CD8-positive, alpha-beta memory T cell (primary cell): ENCODE data around the gene PRPF40A. TPM values are rescaled to one million over a fixed set of nuclear protein-coding genes. Genes with fewer than 3 reads are reported as not detected.

Experiments
- CTCF ChIA-PET: fragments of 350-600 bp; sonication (Branson Sonifier 250); formaldehyde crosslinking; loops from one replicate; lab custom pipeline; 2021; ENCODE audit warnings: antibody characterized with exemption; lab: Charles Lee
- POLR2A ChIA-PET: fragments of 350-600 bp; sonication (Branson Sonifier 250); formaldehyde crosslinking; loops from one replicate; lab custom pipeline; 2021; ENCODE audit warnings: antibody characterized with exemption; lab: Charles Lee
- DNase-seq, 5 donors: peaks; one replicate each; pipeline versions ENCODE4 v3.0.0 to v3.0.0-alpha.2; 2020 to 2022; ENCODE audit warnings: mixed read lengths in 1 of 5
- H3K27ac ChIP-seq: one replicate; pipeline ENCODE4 v1.7.0; 2013; ENCODE audit warnings: low read depth, mild to moderate bottlenecking, low read length, moderate library complexity
- H3K27me3 ChIP-seq: 2 replicates; pipeline ENCODE4 v1.7.0; 2013; ENCODE audit warnings: low read length, mild to moderate bottlenecking; ENCODE audit not compliant: insufficient read depth, poor library complexity, severe bottlenecking
- H3K36me3 ChIP-seq: 2 replicates; pipeline ENCODE4 v1.7.0; 2013; ENCODE audit warnings: mild to moderate bottlenecking, low read length, moderate library complexity; ENCODE audit not compliant: insufficient read depth
- H3K4me1 ChIP-seq: 2 replicates; pipeline ENCODE4 v1.7.0; 2013; ENCODE audit warnings: mild to moderate bottlenecking, low read length, moderate library complexity; ENCODE audit not compliant: insufficient read depth
- H3K4me3 ChIP-seq: 2 replicates; pipeline ENCODE4 v1.7.0; 2013; ENCODE audit warnings: mild to moderate bottlenecking, low read length
- H3K9me3 ChIP-seq: 2 replicates; pipeline ENCODE4 v1.7.0; 2013; ENCODE audit warnings: mild to moderate bottlenecking, low read length
- H3K27ac Mint-ChIP-seq, 8 donors: one replicate each; pipeline ENCODE4 v1.8.0; 2020 to 2021; ENCODE audit warnings: mixed read lengths in 8 of 8, mild to moderate bottlenecking in 6 of 8, inconsistent platforms in 3 of 8, moderate library complexity in 3 of 8
- H3K27me3 Mint-ChIP-seq, 2 donors: one replicate each; pipeline ENCODE4 v1.8.0; 2020 to 2021; ENCODE audit warnings: mixed read lengths in 2 of 2, mild to moderate bottlenecking in 1 of 2, moderate library complexity in 1 of 2
- H3K36me3 Mint-ChIP-seq, 3 donors: one replicate each; pipeline ENCODE4 v1.8.0; 2020 to 2021; ENCODE audit warnings: mixed read lengths in 3 of 3, inconsistent platforms in 1 of 3, mild to moderate bottlenecking in 1 of 3
- H3K4me1 Mint-ChIP-seq, 3 donors: one replicate each; pipeline ENCODE4 v1.8.0; 2020 to 2021; ENCODE audit warnings: mixed read lengths in 3 of 3, inconsistent platforms in 1 of 3, mild to moderate bottlenecking in 1 of 3
- H3K4me3 Mint-ChIP-seq, 7 donors: one replicate each; pipeline ENCODE4 v1.8.0; 2020 to 2021; ENCODE audit warnings: mixed read lengths in 7 of 7, mild to moderate bottlenecking in 6 of 7, moderate library complexity in 4 of 7, inconsistent platforms in 2 of 7
- H3K9me3 Mint-ChIP-seq, 5 donors: one replicate each; pipeline ENCODE4 v1.8.0; 2020 to 2022; ENCODE audit warnings: mixed read lengths in 5 of 5, mild to moderate bottlenecking in 3 of 5, moderate library complexity in 2 of 5, inconsistent platforms in 1 of 5
- polyA plus RNA-seq: library from polyadenylated mRNA; unstranded; fragments of 300-500 nt; fragmentation: Illumina TruSeq; gene quantifications from one replicate; pipeline ENCODE4 v1.2.3, GENCODE V29; 2021
- total RNA-seq, 2 experiments: library from RNA; stranded (reverse); gene quantifications; one replicate each; pipeline ENCODE4 v1.2.3, GENCODE V29; 2021

The PRPF40A gene
- total and polyA plus RNA-seq, 3 experiments from 2014 or later, result 136 to 146 (median 138) TPM

- Mint-ChIP-seq H3K4me1 (peaks cover 0 to 5% (median 0%) of the 10 kb centered on the region in 3 donors), H3K36me3 (no peaks in the 10 kb centered on the region), H3K27me3 (peaks cover 9 to 10% of the 10 kb centered on the region in 2 donors), H3K27ac (no peak overlapping the region), H3K4me3 (no peak overlapping the region), H3K9me3 (no peaks in the 10 kb centered on the region)
- H3K4me3 ChIP-seq, result no peak overlapping the region
- no peaks in the 10 kb centered on the region for H3K36me3 ChIP-seq
- CTCF ChIA-PET, result no interaction called here
- H3K27ac ChIP-seq, result no peak overlapping the region
- no peak for DNase-seq
- POLR2A ChIA-PET, result no interaction called here
- no peaks in the 10 kb centered on the region for H3K27me3 ChIP-seq
- H3K9me3 ChIP-seq, result no peaks in the 10 kb centered on the region
- H3K4me1 ChIP-seq, result no peaks in the 10 kb centered on the region
Observed at GRCh38 chr2:152602750-152603149, 114.5 kb downstream of the PRPF40A start.

Other genes starting within 250 kb of the PRPF40A start
- gene ARL6IP6, start 1.2 kb upstream of the PRPF40A start, total RNA-seq, result 10 to 100 TPM; 28.2 to 29.1 TPM
- 31.7 TPM for gene ARL6IP6, start 1.2 kb upstream of the PRPF40A start, polyA plus RNA-seq